Kidney (tissue), 14 donors: ENCODE results near the gene GPC6. TPM values are rescaled to one million over a fixed set of nuclear protein-coding genes. Genes with fewer than 3 reads are reported as not detected.

Experiments
- DNase-seq, 5 donors: peaks; one replicate each; pipeline ENCODE4 v3.0.0-alpha.2; 2013 to 2020
- FAIRE-seq: peaks from 2 replicates; lab custom pipeline; 2012; peaks lifted over from hg19 to GRCh38; lab: Jason Lieb, UNC
- H3K27ac ChIP-seq, 2 donors: one replicate each; pipeline ENCODE4 v1.7.0; 2013; ENCODE audit warnings: low read depth in 2 of 2, low read length in 2 of 2, inconsistent platforms in 1 of 2
- H3K27me3 ChIP-seq: one replicate; pipeline ENCODE4 v1.7.1; 2013; ENCODE audit warnings: low read length, inconsistent platforms; ENCODE audit not compliant: control insufficient read depth, insufficient read depth
- H3K36me3 ChIP-seq, 3 donors: one replicate each; pipeline versions ENCODE4 v1.7.0 to v1.7.1; 2013; ENCODE audit warnings: low read length in 3 of 3, control low read depth in 1 of 3, inconsistent platforms in 1 of 3; ENCODE audit not compliant: insufficient read depth in 3 of 3, control insufficient read depth in 2 of 3
- H3K4me1 ChIP-seq, 3 donors: one replicate each; pipeline versions ENCODE4 v1.7.0 to v1.7.1; 2013; ENCODE audit warnings: low read length in 3 of 3, inconsistent platforms in 1 of 3, low read depth in 1 of 3; ENCODE audit not compliant: control insufficient read depth in 2 of 3, insufficient read depth in 2 of 3
- H3K4me3 ChIP-seq, 3 donors: one replicate each; pipeline versions ENCODE4 v1.7.0 to v1.8.1; 2013; ENCODE audit warnings: low read length in 3 of 3, control low read depth in 1 of 3, inconsistent platforms in 1 of 3
- H3K9ac ChIP-seq, 3 donors: one replicate each; pipeline versions ENCODE4 v1.7.0 to v1.7.1; 2013; ENCODE audit warnings: low read length in 3 of 3, control low read depth in 1 of 3, inconsistent platforms in 1 of 3
- H3K9me3 ChIP-seq, 3 donors: one replicate each; pipeline versions ENCODE4 v1.7.0 to v1.7.1; 2013; ENCODE audit warnings: low read length in 3 of 3, control low read depth in 1 of 3, inconsistent platforms in 1 of 3; ENCODE audit not compliant: control insufficient read depth in 2 of 3, insufficient read depth in 1 of 3
- intact Hi-C: fragments of 100-400 bp; cut with DNase I; formaldehyde crosslinking; loops from one replicate; pipeline ENCODE4 v1.11.1; 2022
- polyA plus RNA-seq: library from polyadenylated mRNA; stranded (reverse); fragments of 350-450 nt; fragmentation: Illumina TruSeq; extraction: RNeasy Lipid Tissue Mini Kit (QIAGEN cat#74804); gene quantifications from one replicate; pipeline ENCODE4 v1.2.3, GENCODE V29; 2014; ENCODE audit warnings: low read depth, low replicate concordance; ENCODE audit not compliant: insufficient read depth
- total RNA-seq: library from RNA; stranded (reverse); fragmentation: NEBNext Ultra II Directional; extraction: Animal tissue kit (Norgen Biotek cat#: 25700); gene quantifications from one replicate; pipeline ENCODE4 v1.2.1, GENCODE V29; 2021
- TF ChIP-seq, protein P1 (sequence below): IDR thresholded peaks from 3 replicates; pipeline ENCODE4 v1.5.1; 2012; ENCODE audit warnings: mild to moderate bottlenecking, moderate library complexity, borderline replicate concordance; ENCODE audit not compliant: insufficient read depth; ENCODE audit errors: extremely low read depth
- donor health status: control.
- donor health status: control.
- donor health status: control.
- donor health status: control.
- donor health status: control.
- donor health status: DM: yes; HTN: yes; CAD: no.
- donor health status: Normal renal cell carcinoma (clear cell type).

GPC6 gene
- total and polyA plus RNA-seq, 2 donors from 2014 or later, result 6.2 to 15.5 TPM

DNA sequence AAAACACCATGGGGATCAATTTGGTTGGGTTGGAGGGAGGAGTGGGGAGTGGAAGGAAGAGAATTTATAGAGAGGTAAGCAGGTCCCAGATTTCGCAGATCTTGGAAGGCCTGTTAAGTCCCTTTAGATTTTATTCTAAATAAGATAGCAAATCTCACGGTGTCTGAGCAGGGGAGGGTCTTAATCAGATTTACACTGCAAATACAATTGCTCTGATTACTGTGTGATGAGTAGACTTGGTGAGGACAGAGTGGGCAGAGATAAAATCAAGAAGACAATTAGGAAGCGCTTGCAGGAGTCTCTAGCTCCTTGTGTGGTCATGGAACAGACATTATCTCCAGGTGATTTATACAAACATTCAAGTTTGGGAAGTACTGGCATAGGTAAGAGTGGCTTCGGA is 126.0 kb downstream of the GPC6 start:
- Histone ChIP-seq H3K36me3 (no peaks in the 10 kb centered on the region), H3K27me3 (no peaks in the 10 kb centered on the region), H3K9me3 (no peaks in the 10 kb centered on the region), H3K9ac (no peak overlapping the region), H3K4me1 (no peaks in the 10 kb centered on the region), H3K27ac (no peak overlapping the region), H3K4me3 (no peak overlapping the region)
- TF ChIP-seq, protein P1, sequence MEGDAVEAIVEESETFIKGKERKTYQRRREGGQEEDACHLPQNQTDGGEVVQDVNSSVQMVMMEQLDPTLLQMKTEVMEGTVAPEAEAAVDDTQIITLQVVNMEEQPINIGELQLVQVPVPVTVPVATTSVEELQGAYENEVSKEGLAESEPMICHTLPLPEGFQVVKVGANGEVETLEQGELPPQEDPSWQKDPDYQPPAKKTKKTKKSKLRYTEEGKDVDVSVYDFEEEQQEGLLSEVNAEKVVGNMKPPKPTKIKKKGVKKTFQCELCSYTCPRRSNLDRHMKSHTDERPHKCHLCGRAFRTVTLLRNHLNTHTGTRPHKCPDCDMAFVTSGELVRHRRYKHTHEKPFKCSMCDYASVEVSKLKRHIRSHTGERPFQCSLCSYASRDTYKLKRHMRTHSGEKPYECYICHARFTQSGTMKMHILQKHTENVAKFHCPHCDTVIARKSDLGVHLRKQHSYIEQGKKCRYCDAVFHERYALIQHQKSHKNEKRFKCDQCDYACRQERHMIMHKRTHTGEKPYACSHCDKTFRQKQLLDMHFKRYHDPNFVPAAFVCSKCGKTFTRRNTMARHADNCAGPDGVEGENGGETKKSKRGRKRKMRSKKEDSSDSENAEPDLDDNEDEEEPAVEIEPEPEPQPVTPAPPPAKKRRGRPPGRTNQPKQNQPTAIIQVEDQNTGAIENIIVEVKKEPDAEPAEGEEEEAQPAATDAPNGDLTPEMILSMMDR, result no peak
- intact Hi-C loops, result no loop called here
- DNase-seq, result no peak
- FAIRE-seq, result no peak

DNA sequence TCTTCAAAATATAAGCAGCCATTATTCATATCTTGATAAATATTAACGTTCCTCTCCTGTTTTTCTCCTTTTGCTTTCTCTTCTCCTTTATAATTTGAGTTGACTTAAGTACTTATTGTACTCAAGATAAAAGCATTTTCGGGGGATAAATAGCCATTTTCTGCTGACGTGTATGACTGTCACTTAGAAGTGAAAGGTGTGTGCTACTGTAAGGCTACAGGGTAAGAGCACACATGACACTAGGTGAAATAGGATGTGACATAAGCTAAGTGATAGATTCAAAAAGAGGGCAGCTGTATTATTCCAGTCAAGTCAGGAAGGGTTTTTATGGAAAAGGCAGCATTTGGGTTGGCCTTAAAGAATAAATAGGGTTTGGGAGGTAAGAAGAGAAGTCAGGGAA is 128.5 kb downstream of the GPC6 start:
- no peaks in the 10 kb centered on the region for H3K27me3 ChIP-seq
- no peaks in the 10 kb centered on the region for H3K4me1 ChIP-seq
- no peak overlapping the region for H3K27ac ChIP-seq
- H3K9ac ChIP-seq, result no peak overlapping the region
- FAIRE-seq (no peak), DNase-seq (no peak)
- H3K36me3 ChIP-seq, result no peaks in the 10 kb centered on the region
- H3K9me3 ChIP-seq, result no peaks in the 10 kb centered on the region
- TF ChIP-seq, protein P1, result no peak
- intact Hi-C loops, result no loop called here
- H3K4me3 ChIP-seq, result no peak overlapping the region

DNA sequence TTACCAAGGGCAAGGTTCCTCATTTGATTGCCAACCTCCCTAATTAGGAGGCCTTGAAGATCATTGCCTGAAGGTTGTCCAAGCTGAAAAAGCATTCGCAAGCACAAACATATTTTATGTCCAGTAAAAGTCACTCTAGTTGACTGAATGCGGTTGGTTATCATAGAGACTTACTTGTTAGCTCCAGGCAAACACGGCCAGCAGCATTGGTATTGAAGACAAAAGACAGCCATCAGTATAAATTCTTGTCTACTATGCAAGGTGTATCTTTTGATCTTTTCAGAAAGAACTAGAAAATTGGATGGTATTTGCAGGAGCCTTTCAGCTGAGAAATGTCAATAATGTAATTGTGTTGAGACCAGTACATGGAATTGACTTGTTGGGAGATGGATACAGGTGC is 129.9 kb downstream of the GPC6 start:
- TF ChIP-seq, protein P1, result no peak
- Histone ChIP-seq H3K4me3 (no peak overlapping the region), H3K27me3 (no peaks in the 10 kb centered on the region), H3K9ac (no peak overlapping the region), H3K36me3 (no peaks in the 10 kb centered on the region), H3K9me3 (no peaks in the 10 kb centered on the region), H3K27ac (no peak overlapping the region), H3K4me1 (no peaks in the 10 kb centered on the region)
- DNase-seq, result no peak
- no peak for FAIRE-seq
- intact Hi-C loops, result no loop called here

DNA sequence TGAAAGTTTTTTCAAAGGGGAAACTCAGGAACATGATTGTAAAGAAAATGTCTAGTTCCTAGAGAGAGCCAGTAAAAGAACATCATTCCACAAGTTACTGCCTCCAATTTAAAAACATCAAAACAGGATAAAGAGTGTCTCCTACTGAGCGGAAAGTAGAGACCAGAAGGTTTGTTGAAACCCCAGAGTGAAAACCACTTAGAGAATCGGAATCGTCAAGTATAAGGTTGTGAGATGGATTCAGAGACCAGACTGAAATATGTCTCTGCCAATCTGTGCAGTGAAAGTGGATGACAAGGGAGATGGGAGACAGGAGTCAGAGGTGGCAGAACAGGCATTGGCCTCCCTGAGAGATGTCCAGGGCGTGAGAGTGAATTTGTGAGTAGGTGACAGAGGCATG is 133.4 kb downstream of the GPC6 start:
- TF ChIP-seq, protein P1, result no peak
- Histone ChIP-seq H3K27me3 (no peaks in the 10 kb centered on the region), H3K4me3 (no peak overlapping the region), H3K9ac (no peak overlapping the region), H3K4me1 (no peaks in the 10 kb centered on the region), H3K27ac (no peak overlapping the region), H3K36me3 (no peaks in the 10 kb centered on the region), H3K9me3 (no peaks in the 10 kb centered on the region)
- no peak for FAIRE-seq
- no peak for DNase-seq
- intact Hi-C loops, result no loop called here
